Fibroblast of upper back skin (primary cell): ENCODE measurements around the gene C1RL.

Source experiments
- DNase-seq: peaks from one replicate; pipeline ENCODE4 v3.0.0-alpha.2; 2013

C1RL gene

DNA sequence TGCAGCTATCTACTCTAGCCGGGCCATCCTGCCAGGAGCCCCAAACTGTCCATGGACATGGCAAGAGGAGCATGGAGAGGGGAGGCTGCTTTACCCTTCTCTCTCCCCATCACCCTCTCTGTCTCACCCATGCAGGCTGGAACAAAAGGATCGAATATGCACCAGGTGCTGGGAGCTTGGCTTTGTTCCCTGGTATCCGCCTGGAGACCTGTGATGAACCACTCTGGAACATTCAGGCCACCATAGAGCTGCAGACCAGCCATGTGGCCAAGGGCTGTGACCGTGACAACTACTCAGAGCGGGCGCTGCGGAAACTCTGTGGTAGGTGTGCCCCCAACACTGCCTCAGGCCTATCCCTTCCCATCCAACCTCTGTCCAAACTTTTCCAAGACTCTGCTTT is 27.1 kb upstream of the C1RL start:
- DNase-seq: no peak

- no peak for DNase-seq
Observed at GRCh38 chr12:7134396-7135166, 25.6 kb upstream of the C1RL start.

GRCh38 chr12:7131502-7131866 is 22.5 kb upstream of the C1RL start:
- no peak for DNase-seq

GRCh38 chr12:7130701-7131501 is 21.9 kb upstream of the C1RL start:
- DNase-seq: peak; percentile 43

DNA sequence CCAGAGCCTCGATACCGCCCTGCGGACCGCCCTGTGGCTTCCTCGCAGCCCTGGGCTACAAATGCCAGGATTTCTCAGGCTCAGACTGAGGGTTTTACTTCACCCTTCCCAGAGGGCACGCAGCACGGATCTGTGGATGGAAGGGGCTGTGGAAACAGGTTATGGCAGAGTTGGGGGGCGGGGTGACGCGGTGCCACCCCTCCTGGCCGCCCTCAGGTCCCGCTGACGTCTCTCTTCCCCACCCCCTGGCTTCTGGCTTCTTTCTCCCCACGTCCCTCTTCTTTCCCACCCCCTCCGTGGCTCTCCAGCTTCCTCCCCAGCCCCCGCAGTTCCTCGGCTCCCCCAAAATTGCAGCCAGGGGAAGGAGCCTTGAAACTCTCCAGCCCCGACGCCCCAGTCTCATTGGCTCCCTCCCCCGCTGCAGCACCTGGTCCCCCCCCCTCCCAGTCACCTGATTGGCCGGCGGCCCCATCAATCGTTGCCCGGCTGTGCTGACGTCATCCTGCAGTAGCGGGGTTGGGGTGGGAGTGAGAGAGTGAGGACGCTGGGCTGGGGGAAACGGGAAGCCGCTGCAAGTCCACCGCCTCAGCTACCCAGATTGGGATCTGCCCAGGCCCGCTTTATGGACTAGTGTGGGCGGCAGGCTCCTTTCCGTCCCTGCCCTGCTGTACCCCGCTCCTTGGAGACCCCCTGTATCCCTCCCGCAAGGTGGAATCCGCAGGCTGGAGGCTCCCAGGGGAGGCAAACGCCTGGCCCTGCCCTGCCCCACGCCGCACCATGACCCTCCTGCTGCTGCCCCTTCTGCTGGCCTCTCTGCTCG is 21.1 kb upstream of the C1RL start, which contains the start of gene CLSTN3:
Gene CLSTN3, plus strand, starts transcription at position 500 of the 820 bp plus-strand sequence. Its CDS starts 278 bp downstream, at position 778.
- peak; percentile 73 for DNase-seq

- DNase-seq: no peak
Observed at GRCh38 chr12:7129287-7129871, 20.4 kb upstream of the C1RL start.

DNA sequence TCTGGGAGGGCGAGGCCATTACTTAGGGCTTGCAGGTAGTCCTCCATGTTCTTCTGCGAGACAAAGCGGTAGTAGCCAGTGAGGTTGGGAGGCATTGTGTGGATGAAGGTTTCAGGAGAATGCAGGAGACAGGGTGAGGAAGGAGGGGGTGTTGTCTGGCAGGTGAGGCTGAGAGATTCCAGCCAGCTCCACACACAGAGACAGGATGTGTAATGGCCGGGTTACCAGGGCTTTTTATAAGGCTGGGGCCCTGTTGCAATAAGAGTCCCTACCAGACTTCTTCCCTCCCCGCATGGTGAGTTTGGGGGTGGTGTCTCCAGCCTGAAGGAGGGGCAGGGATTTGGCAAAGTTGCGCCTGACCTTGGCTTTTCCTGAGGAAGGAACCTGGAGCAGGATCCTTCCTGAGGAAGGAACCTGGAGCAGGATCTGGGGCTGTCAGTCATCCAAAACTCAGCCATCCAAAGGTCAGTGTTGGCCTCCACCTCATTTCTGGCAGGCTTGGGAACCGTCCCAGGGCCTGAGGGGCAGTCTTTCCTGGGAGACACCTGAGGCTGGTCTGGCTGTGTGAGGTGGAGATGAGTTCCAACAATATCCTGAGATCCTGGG is 19.8 kb upstream of the C1RL start, which contains the start of gene RBP5:
Gene RBP5, minus strand, starts transcription at position 209 of the 606 bp plus-strand sequence. Its CDS starts 114 bp downstream, at position 95.
- DNase-seq: no peak

DNA sequence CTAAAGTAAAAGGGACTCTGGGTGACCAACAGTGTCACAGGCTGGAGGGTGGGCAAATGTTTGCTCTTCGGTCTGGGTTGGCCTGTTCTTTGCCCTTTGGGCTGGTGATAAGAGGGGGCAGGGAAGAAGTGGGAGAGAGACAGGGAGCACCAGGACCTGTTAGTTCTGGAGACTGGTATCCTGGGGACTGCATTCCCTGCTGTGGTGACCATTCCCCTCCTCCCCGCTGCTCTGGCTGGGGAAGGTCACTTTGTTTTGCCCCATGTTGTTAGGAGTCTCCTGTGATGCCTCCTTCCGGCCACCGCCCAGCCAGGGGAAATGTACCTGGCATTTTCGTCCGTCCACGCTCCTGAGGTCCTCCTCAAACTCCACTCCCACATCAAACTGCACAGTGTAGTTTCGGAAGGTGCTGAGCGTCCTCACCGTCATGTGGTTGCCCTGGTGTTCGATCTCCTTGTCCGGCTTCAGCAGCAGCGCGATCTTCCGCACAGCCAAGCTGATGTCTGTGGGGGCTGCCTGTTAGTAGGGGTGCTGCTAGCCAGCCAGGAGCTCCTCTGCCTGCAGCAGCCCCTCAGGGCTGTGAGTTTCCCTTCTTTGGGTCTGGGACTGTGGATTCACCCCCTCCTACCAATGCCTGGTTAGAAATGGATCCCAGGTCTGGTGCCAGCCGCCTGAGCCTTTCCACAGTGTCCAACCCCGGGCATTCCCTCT is 19.1 kb upstream of the C1RL start:
- DNase-seq: no peak

DNA sequence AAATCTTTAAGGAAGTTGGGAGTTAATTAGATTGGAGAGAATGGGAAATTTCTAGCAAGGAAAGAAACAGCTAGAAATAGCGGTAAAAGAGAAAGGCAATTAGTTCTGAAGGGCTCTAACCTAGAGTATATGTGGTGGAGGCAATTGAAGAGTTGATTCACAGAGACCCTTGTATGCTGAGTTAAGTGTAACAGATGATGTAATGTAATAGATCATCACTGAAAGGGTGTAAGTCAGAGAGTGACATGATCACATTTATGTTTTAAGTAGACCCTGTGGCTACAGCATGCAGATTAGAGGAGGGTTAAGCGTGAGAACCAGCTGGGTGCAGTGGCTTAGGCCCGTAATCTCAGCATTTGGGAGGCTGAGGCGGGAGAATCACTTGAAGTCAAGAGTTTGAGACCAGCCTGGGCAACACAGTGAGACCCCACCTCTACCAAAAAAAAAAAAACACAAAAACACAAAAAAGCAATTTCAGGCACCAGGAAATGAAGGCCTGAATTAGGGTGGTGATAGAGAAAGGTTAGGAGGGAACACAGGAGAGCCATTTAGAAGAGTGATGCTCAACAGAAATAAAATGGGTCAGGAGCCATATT is 16.7 kb upstream of the C1RL start:
- DNase-seq: no peak

- no peak for DNase-seq
Observed at GRCh38 chr12:7123806-7124522, 14.9 kb upstream of the C1RL start.

- no peak for DNase-seq
Observed at GRCh38 chr12:7122811-7123769, 14.1 kb upstream of the C1RL start.

- DNase-seq: no peak
Observed at GRCh38 chr12:7121324-7121723, 12.3 kb upstream of the C1RL start.

- DNase-seq: no peak
Observed at GRCh38 chr12:7120166-7120565, 11.2 kb upstream of the C1RL start.

DNA sequence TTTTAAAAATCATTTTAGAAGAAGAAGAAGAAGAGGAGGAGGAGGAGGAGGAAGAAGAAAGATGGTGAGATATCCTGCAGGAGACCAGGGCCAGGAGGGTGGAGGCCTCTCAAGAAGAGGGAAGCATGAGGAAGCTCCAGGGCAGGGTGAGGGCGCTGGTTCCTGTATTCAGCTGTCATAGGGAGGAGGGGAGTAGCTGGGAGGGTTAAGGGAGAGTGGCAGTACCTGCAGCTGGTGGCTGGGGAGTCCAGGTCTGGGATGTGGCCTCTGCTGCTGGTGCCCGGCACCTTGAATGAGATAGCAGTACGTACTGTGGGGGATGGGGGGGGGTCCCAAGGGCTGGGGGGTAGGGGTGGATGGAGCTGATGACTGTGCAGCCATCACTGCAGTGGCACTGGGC is 9.9 kb upstream of the C1RL start:
- DNase-seq: no peak

DNA sequence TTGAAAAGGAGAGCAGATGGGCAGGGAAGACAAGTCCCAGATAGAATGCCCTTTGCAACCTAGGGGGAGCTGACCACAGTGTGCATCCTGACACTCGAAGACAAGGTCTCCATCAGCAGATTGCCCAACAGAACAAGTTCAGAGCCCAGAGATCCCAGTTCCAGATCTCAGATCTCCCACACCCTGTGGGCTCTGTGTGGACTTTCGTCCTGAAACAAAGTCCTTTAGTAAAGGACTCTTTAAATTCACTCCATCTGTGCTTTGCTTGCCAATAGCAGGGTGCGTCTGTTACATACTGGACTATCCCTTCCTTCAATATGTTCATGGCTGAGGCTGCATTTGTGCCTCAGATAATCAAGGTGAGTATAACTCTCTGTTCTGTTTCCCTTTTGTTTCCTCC is 8.7 kb upstream of the C1RL start:
- no peak for DNase-seq

DNA sequence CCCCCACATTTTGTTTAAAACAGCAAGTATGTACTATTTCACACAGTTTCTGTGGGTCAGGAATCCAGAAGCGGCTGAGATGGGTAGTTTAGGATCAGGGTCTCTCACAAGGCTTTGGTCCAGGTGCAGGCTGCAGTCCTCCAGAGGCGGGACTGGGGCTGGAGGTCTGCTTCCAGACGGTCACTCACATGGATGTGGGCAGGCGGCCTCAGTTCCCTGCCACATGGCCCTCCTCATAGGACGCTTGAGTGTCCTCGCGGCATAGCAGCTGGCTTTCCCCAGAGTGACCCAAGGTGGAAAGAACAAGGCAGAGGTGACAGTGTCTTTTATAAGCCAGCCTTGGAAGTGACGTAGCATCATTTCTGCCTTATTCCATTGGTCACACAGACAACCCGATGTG is 7.9 kb upstream of the C1RL start:
- DNase-seq: no peak

DNA sequence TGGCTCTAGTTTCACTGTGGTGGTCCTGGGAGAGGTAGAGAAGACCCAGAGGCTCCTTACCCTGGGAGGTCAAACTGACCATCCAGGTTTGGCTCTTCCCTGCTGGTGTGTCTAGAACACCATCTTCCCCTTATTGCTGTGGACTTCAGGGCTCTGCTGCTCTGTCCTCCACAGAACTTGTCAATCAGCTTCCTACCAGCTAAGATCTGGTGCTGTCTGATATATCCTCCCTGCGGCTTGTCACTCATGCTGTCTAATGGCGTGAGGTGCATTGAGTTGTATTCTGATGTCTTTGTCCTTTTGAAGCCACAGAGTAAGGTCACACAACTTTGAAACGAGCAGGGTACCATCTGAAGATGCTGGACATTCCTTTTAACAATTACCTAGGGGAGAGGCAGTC is 7.2 kb upstream of the C1RL start:
- DNase-seq: no peak

DNA sequence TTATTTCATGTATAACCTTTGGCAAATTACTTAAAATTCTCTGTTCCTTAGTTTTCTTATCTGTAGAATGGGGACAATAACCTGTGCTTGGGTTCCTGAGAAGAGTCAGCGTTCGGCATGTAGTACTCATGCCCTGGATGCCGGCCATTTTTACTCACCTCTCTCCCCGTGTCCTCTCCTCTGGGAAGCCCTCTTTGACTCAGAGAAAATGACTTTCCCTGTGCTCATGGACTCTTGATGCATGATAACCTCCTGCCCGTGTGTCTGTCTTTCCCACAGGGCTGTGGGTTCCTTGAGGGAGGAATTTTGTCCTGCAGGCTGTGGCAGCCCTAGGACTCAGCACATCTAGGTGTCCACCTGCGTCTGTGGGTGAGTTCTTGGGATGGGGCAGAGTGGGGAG is 5.8 kb upstream of the C1RL start:
- no peak for DNase-seq

DNA sequence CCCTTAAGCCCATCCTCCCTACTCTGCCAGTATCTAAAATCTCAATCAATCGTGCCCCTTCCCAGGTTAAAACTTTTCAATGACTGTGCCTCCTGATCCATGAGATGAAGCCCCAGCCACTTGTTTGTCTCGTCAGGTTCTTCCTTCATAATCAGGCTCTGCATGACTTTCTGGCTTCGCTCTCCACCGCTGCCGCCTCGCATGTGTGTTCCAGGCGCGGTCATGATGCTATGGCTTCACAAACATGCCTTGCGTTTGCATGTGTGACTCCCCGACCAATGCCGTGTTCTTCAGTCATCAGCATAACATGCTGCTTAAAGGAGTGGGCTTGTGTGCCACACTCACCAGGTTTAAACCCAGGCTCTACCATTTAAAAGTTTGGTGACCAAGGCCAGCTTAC is 5.0 kb upstream of the C1RL start:
- no peak for DNase-seq
